Esophagus squamous epithelium (tissue), 5 donors: ENCODE measurements around the gene SURF1. TPM values are rescaled to one million over a fixed set of nuclear protein-coding genes. Genes with fewer than 3 reads are reported as not detected.
"Not testable (repeated sequence)": the region's sequence is repeated elsewhere in the genome, so short reads cannot be mapped to it uniquely, and the experiment has no call there.

ENCODE experiments used
- DNase-seq: peaks from one replicate; lab custom pipeline; 2025; lab: John Stamatoyannopoulos, UW
- H3K27ac ChIP-seq, 4 donors: fragments of 200-600 bp; sonication (generic); one replicate each; pipeline ENCODE4 v1.5.1; 2016 to 2019; ENCODE audit warnings: mild to moderate bottlenecking in 1 of 4
- H3K27me3 ChIP-seq, 4 donors: fragments of 200-600 bp; sonication (generic); 1 replicate in 3 of 4; 2 replicates in 1 of 4; pipeline versions ENCODE4 v1.5.1 to v1.6.0; 2017 to 2021; ENCODE audit warnings: antibody characterized with exemption in 1 of 4
- H3K36me3 ChIP-seq, 3 donors: fragments of 200-600 bp; sonication (generic); one replicate each; pipeline ENCODE4 v1.5.1; 2016 to 2019
- H3K4me1 ChIP-seq, 3 donors: fragments of 200-600 bp; sonication (generic); one replicate each; pipeline ENCODE4 v1.5.1; 2017 to 2019
- H3K4me3 ChIP-seq, 4 donors: fragments of 200-600 bp; sonication (generic); 1 replicate in 3 of 4; 2 replicates in 1 of 4; pipeline ENCODE4 v1.5.1; 2016 to 2019; ENCODE audit warnings: mild to moderate bottlenecking in 2 of 4, moderate library complexity in 1 of 4
- H3K9me3 ChIP-seq, 3 donors: fragments of 200-600 bp; sonication (generic); one replicate each; pipeline ENCODE4 v1.5.1; 2016 to 2019
- CTCF ChIP-seq, 6 experiments: fragments of 450-650 bp in 4 of 6; fragments of 200-600 bp in 2 of 6; sonication (generic) in 2 of 6; IDR thresholded peaks; one replicate each; pipeline ENCODE4 v1.5.1; 2016 to 2019; ENCODE audit warnings: antibody characterized with exemption in 6 of 6, mild to moderate bottlenecking in 4 of 6, moderate library complexity in 4 of 6
- POLR2A ChIP-seq, 4 donors: fragments of 450-650 bp; IDR thresholded peaks; one replicate each; pipeline ENCODE4 v1.6.1; 2017; ENCODE audit warnings: antibody characterized with exemption in 4 of 4, mild to moderate bottlenecking in 4 of 4, moderate library complexity in 3 of 4
- WGBS, 2 donors: methylation state at CpG; one replicate each; pipeline ENCODE4 v1.1.5; 2018; 5-methylcytosine and 5-hydroxymethylcytosine counted together
- intact Hi-C: fragments of 100-400 bp; cut with DNase I; formaldehyde crosslinking; loops from one replicate; pipeline ENCODE4 v1.15.0; 2022
- total RNA-seq, 4 donors: library from RNA; depleted of rRNA; stranded (reverse); fragments of >200 nt; gene quantifications; one replicate each; pipeline ENCODE4 v1.1.0, GENCODE V29; 2016
- donor health status: DM: yes; HTN: yes; CAD: no.

The SURF1 gene
- total RNA-seq, 4 donors from 2014 or later = 18.2 to 44.7 (median 32.0) TPM

DNA sequence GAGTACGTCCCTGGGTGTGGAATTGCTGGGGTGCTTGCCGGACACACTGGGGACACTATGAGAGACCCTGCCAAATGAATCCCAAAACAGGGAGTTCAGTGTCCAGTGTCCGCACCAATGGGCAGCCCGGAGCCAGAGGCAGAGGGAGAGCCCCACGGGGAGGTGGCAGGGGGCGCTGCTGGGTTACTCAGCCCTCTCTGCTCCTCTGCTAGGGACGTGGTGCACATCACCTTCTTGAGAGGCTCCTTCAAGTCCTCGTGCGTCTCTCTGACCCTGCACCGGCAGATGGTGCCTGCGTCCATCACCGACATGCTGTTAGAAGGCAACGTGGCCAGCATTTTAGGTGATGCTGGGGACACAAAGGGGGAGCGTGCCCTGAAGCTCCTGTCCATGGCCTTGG, 40.7 kb upstream of the SURF1 start:
- no peak for DNase-seq
- TF ChIP-seq POLR2A (IDR thresholded peaks at IDR 0.05) (no peak), CTCF (IDR thresholded peaks at IDR 0.05) (peak in 1 of 6 experiments; percentile 9)
- peaks cover 0 to 6% (median 0%) of the 10 kb centered on the region in 3 donors for H3K4me1 ChIP-seq
- H3K27me3 ChIP-seq = peaks cover 0 to 60% (median 0%) of the 10 kb centered on the region in 4 donors
- H3K36me3 ChIP-seq = peaks cover 0 to 11% (median 0%) of the 10 kb centered on the region in 3 donors
- 35 to 43% methylated on average over 6 to 7 of the region's 14 CpGs for WGBS, 2 donors
- intact Hi-C loops = no loop called here
- no peaks in the 10 kb centered on the region for H3K9me3 ChIP-seq
- no peak overlapping the region for H3K4me3 ChIP-seq
- no peak overlapping the region for H3K27ac ChIP-seq

GRCh38 chr9:133394687-133395271, 38.5 kb upstream of the SURF1 start:
- Histone ChIP-seq H3K27me3 (peaks cover 0 to 72% (median 0%) of the 10 kb centered on the region in 4 donors), H3K4me3 (no peak overlapping the region), H3K27ac (no peak overlapping the region), H3K4me1 (peaks cover 0 to 6% (median 0%) of the 10 kb centered on the region in 3 donors), H3K36me3 (no peaks in the 10 kb centered on the region), H3K9me3 (no peaks in the 10 kb centered on the region)
- 57 to 69% methylated on average over 2 to 3 of the region's 8 CpGs for WGBS, 2 donors
- no peak for DNase-seq
- TF ChIP-seq POLR2A (IDR thresholded peaks at IDR 0.05) = no peak
- intact Hi-C loops = no loop called here

DNA sequence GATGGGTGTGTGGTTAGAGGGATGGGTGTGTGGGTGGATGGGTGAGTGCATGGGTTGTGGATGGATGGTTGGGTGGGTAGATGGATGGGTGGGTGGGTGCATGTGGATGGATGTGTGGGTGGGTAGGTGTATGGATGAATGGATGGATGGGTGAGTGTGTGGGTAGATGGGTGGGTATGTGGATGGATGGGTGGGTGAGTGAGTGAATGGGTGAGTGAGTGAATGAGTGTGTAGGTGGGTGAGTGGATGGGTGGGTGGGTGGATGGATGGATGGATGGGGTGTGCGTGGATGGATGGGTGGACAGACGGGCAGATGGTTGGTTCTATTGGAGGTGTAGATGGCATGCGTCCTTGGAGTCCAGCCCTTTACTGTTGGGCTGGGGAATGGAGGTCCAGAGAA, 37.1 kb upstream of the SURF1 start:
- Histone ChIP-seq H3K36me3 (no peaks in the 10 kb centered on the region), H3K9me3 (no peaks in the 10 kb centered on the region), H3K4me1 (no peaks in the 10 kb centered on the region), H3K27me3 (peaks cover 0 to 79% (median 0%) of the 10 kb centered on the region in 4 donors), H3K4me3 (no peak overlapping the region), H3K27ac (no peak overlapping the region)
- intact Hi-C loops = no loop called here
- 92 to 94% methylated on average over 3 of the region's 3 CpGs for WGBS, 2 donors
- TF ChIP-seq CTCF (IDR thresholded peaks at IDR 0.05) (no peak), POLR2A (IDR thresholded peaks at IDR 0.05) (no peak)
- no peak for DNase-seq

DNA sequence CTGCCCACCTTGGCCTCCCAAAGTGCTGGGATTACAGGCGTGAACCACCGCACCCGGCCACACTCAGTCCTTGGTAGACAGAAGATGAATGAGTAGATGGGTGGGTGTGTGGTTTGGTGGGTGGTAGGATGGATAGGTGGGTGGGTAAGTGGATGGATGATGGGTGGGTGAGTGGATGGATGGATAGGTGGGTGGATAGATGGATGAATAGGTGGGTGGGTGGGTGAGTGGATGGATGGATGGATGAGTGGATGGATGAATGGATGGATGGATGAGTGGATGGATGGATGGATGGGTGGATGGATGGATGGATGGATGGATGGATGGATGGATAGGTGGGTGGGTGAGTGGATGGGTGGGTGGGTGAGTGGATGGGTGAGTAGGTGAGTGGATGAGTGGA, 36.0 kb upstream of the SURF1 start:
- H3K36me3 ChIP-seq, H3K27ac ChIP-seq, H3K4me3 ChIP-seq, H3K9me3 ChIP-seq, DNase-seq, intact Hi-C loops: not testable (repeated sequence)
- Histone ChIP-seq H3K4me1 (peaks cover 2 to 11% (median 6%) of the 10 kb centered on the region in 3 donors), H3K27me3 (peaks cover 0 to 68% (median 0%) of the 10 kb centered on the region in 4 donors)
- WGBS, 2 donors = 100% methylated on average over 3 of the region's 3 CpGs; no CpG with 5 or more reads in 1 of the 2 donors

GRCh38 chr9:133391449-133391848, 35.2 kb upstream of the SURF1 start:
- H3K27ac ChIP-seq, H3K9me3 ChIP-seq, intact Hi-C loops, H3K36me3 ChIP-seq, H3K4me3 ChIP-seq, DNase-seq: not testable (repeated sequence)
- Histone ChIP-seq H3K27me3 (peaks cover 0 to 59% (median 0%) of the 10 kb centered on the region in 4 donors), H3K4me1 (peaks cover 6 to 17% (median 9%) of the 10 kb centered on the region in 3 donors)
- WGBS, 2 donors = no CpG with 5 or more reads among the region's 4 CpGs

GRCh38 chr9:133390713-133391112, 34.4 kb upstream of the SURF1 start:
- peaks cover 0 to 56% (median 0%) of the 10 kb centered on the region in 4 donors for H3K27me3 ChIP-seq
- intact Hi-C loops = no loop called here

More at GRCh38 chr9:133390713-133391112, 34.4 kb upstream of the SURF1 start:
- H3K4me3 ChIP-seq = no peak overlapping the region
- DNase-seq = no peak
- peaks cover 6 to 17% (median 9%) of the 10 kb centered on the region in 3 donors for H3K4me1 ChIP-seq
- TF ChIP-seq CTCF (IDR thresholded peaks at IDR 0.05) (no peak), POLR2A (IDR thresholded peaks at IDR 0.05) (no peak)
- no peaks in the 10 kb centered on the region for H3K9me3 ChIP-seq
- 83 to 92% methylated on average over 4 to 6 of the region's 7 CpGs for WGBS, 2 donors
- no peak overlapping the region for H3K27ac ChIP-seq
- no peaks in the 10 kb centered on the region for H3K36me3 ChIP-seq
